ENCODE results near the gene FYB2.

GRCh38 chr1:56850411-56850810, 31.2 kb upstream of the FYB2 start:
- TF ChIP-seq CTCF (IDR thresholded peaks at IDR 0.05) (no peak), POLR2A (IDR thresholded peaks at IDR 0.05) (no peak)
